Neuronal stem cell (in vitro differentiated cells): Measurements from ENCODE around the gene GOSR1.

Source experiments
- DNase-seq: peaks from one replicate; pipeline ENCODE4 v3.0.0-alpha.2; 2013; ENCODE audit warnings: low spot score
- H2AFZ ChIP-seq: one replicate; pipeline ENCODE4 v1.6.1; 2013; ENCODE audit warnings: mild to moderate bottlenecking, low read length, inconsistent platforms
- H2AK5ac ChIP-seq: 2 replicates; pipeline ENCODE4 v1.6.1; 2013; ENCODE audit warnings: low read depth, mild to moderate bottlenecking, inconsistent platforms, low read length, moderate library complexity, mixed read lengths
- H2BK120ac ChIP-seq: 2 replicates; pipeline ENCODE4 v1.6.1; 2013; ENCODE audit warnings: low read depth, mild to moderate bottlenecking, inconsistent platforms, low read length, moderate library complexity, mixed read lengths
- H2BK12ac ChIP-seq: one replicate; pipeline ENCODE4 v1.6.1; 2013; ENCODE audit warnings: low read length, inconsistent platforms
- H2BK15ac ChIP-seq: 2 replicates; pipeline ENCODE4 v1.6.1; 2013; ENCODE audit warnings: mild to moderate bottlenecking, low read length, inconsistent platforms, mixed read lengths
- H2BK5ac ChIP-seq: one replicate; pipeline ENCODE4 v1.6.1; 2013; ENCODE audit warnings: inconsistent platforms, mild to moderate bottlenecking, low read length, moderate library complexity
- H3K14ac ChIP-seq: one replicate; pipeline ENCODE4 v1.6.1; 2013; ENCODE audit warnings: low read length, inconsistent platforms
- H3K18ac ChIP-seq: 2 replicates; pipeline ENCODE4 v1.6.1; 2013; ENCODE audit warnings: low read length, inconsistent platforms
- H3K23ac ChIP-seq: 2 replicates; pipeline ENCODE4 v1.6.1; 2013; ENCODE audit warnings: low read depth, mild to moderate bottlenecking, mixed read lengths, low read length, inconsistent platforms; ENCODE audit not compliant: poor library complexity
- H3K27ac ChIP-seq: replicated peaks from 3 replicates; pipeline ENCODE4 v1.5.1; 2013; ENCODE audit warnings: low read length, inconsistent platforms
- H3K27me3 ChIP-seq, 3 experiments: 2 replicates each; pipeline ENCODE4 v1.6.1; 2013; ENCODE audit warnings: low read length in 3 of 3, mild to moderate bottlenecking in 2 of 3, inconsistent platforms in 1 of 3, low read depth in 1 of 3, mixed read lengths in 1 of 3, moderate library complexity in 1 of 3; ENCODE audit not compliant: control insufficient read depth in 3 of 3, insufficient read depth in 3 of 3
- H3K36me3 ChIP-seq, 2 donors: replicated peaks in 1 of 2; 2 replicates each; pipeline ENCODE4 v1.6.1; 2013; ENCODE audit warnings: low read length in 2 of 2; ENCODE audit not compliant: control insufficient read depth in 2 of 2, insufficient read depth in 2 of 2
- H3K4ac ChIP-seq: 2 replicates; pipeline ENCODE4 v1.6.1; 2013; ENCODE audit warnings: inconsistent platforms, mild to moderate bottlenecking, low read length, moderate library complexity
- H3K4me1 ChIP-seq, 2 donors: 1 replicate in 1 of 2; 2 replicates in 1 of 2; pipeline ENCODE4 v1.6.1; 2013; ENCODE audit warnings: low read length in 2 of 2, low read depth in 1 of 2; ENCODE audit not compliant: control insufficient read depth in 2 of 2, insufficient read depth in 1 of 2
- H3K4me2 ChIP-seq: one replicate; pipeline ENCODE4 v1.6.1; 2013; ENCODE audit warnings: mild to moderate bottlenecking, low read length, inconsistent platforms; ENCODE audit not compliant: insufficient read depth, poor library complexity, severe bottlenecking
- H3K4me3 ChIP-seq, 2 donors: 2 replicates each; pipeline ENCODE4 v1.5.1; 2013; ENCODE audit warnings: low read length in 2 of 2, mild to moderate bottlenecking in 2 of 2, inconsistent platforms in 1 of 2, moderate library complexity in 1 of 2
- H3K79me1 ChIP-seq: one replicate; pipeline ENCODE4 v1.6.1; 2013; ENCODE audit warnings: low read depth, mild to moderate bottlenecking, inconsistent platforms, low read length, moderate library complexity
- H3K9ac ChIP-seq: one replicate; pipeline ENCODE4 v1.6.1; 2013; ENCODE audit warnings: mild to moderate bottlenecking, low read depth, low read length, inconsistent platforms; ENCODE audit not compliant: poor library complexity
- H3K9me3 ChIP-seq, 2 donors: replicated peaks in 1 of 2; 2 replicates each; pipeline versions ENCODE3 to v1.6.1; 2013; ENCODE audit warnings: low read length in 2 of 2, mild to moderate bottlenecking in 2 of 2, inconsistent platforms in 1 of 2, low read depth in 1 of 2, mixed read lengths in 1 of 2, moderate library complexity in 1 of 2; ENCODE audit not compliant: control insufficient read depth in 2 of 2, insufficient read depth in 1 of 2
- H4K8ac ChIP-seq: one replicate; pipeline ENCODE4 v1.6.1; 2013; ENCODE audit warnings: low read depth, mild to moderate bottlenecking, inconsistent platforms, low read length, moderate library complexity
- H4K91ac ChIP-seq: one replicate; pipeline ENCODE4 v1.6.1; 2013; ENCODE audit warnings: low read length, low read depth, mild to moderate bottlenecking, inconsistent platforms; ENCODE audit not compliant: poor library complexity
- WGBS, 2 donors: extraction: QIAGEN DNeasy Blood & Tissue Kit; methylation state at CpG; one replicate each; pipeline ENCODE4 v1.1.7; 2013; ENCODE audit warnings: missing lambda C conversion rate in 2 of 2, mixed read lengths in 1 of 2; ENCODE audit not compliant: insufficient read length in 2 of 2, insufficient replicate concordance in 1 of 2; ENCODE audit errors: extremely low coverage in 2 of 2; 5-methylcytosine and 5-hydroxymethylcytosine counted together

Gene GOSR1

GRCh38 chr17:30556374-30557332 is 79.4 kb downstream of the GOSR1 start:
- Histone ChIP-seq H4K8ac (no peak overlapping the region), H3K9me3 (no peaks in the 10 kb centered on the region), H3K36me3 (no peaks in the 10 kb centered on the region), H3K4ac (no peak overlapping the region), H2AFZ (no peak overlapping the region), H4K91ac (no peak overlapping the region), H3K23ac (no peak overlapping the region), H3K4me2 (no peak overlapping the region), H3K27me3 (no peaks in the 10 kb centered on the region), H2BK5ac (no peak overlapping the region), H2BK12ac (no peak overlapping the region), H2AK5ac (no peak overlapping the region), H3K4me3 (no peak overlapping the region), H3K14ac (no peak overlapping the region), H3K9ac (no peak overlapping the region), H2BK15ac (no peak overlapping the region), H3K18ac (no peak overlapping the region), H3K27ac (no peak overlapping the region), H3K79me1 (no peaks in the 10 kb centered on the region), H2BK120ac (no peak overlapping the region), H3K4me1 (peaks cover 0 to 3% of the 10 kb centered on the region in 2 donors)
- no peak for DNase-seq
- WGBS, 2 donors: no CpG with 5 or more reads among the region's 26 CpGs

GRCh38 chr17:30557916-30558685 is 80.9 kb downstream of the GOSR1 start:
- Histone ChIP-seq H3K27ac (no peak overlapping the region), H2AK5ac (no peak overlapping the region), H3K4me1 (peaks cover 0 to 3% of the 10 kb centered on the region in 2 donors), H3K4ac (no peak overlapping the region), H3K9me3 (no peaks in the 10 kb centered on the region), H2BK15ac (no peak overlapping the region), H3K27me3 (no peaks in the 10 kb centered on the region), H3K23ac (peak overlapping the region; percentile 17), H2BK120ac (no peak overlapping the region), H3K4me2 (no peak overlapping the region), H2BK5ac (no peak overlapping the region), H3K14ac (no peak overlapping the region), H4K8ac (no peak overlapping the region), H3K36me3 (no peaks in the 10 kb centered on the region), H2BK12ac (no peak overlapping the region), H3K9ac (no peak overlapping the region), H3K79me1 (no peaks in the 10 kb centered on the region), H2AFZ (peak overlapping the region; percentile 56), H3K18ac (no peak overlapping the region), H3K4me3 (no peak overlapping the region), H4K91ac (no peak overlapping the region)
- no CpG with 5 or more reads among the region's 8 CpGs for WGBS, 2 donors
- DNase-seq: no peak

- no peak for DNase-seq
- peak overlapping the region; percentile 56 for H2AFZ ChIP-seq
- H3K14ac ChIP-seq: no peak overlapping the region
- no peak overlapping the region for H2BK120ac ChIP-seq
- no peaks in the 10 kb centered on the region for H3K79me1 ChIP-seq
- H3K27me3 ChIP-seq: no peaks in the 10 kb centered on the region
- H3K27ac ChIP-seq: no peak overlapping the region
- no peak overlapping the region for H3K4me2 ChIP-seq
- no peak overlapping the region for H4K91ac ChIP-seq
- H2BK15ac ChIP-seq: peak overlapping the region; percentile 2
- no peak overlapping the region for H3K18ac ChIP-seq
- H3K4me1 ChIP-seq: peaks cover 0 to 3% of the 10 kb centered on the region in 2 donors
- peak overlapping the region; percentile 17 for H3K23ac ChIP-seq
- H2BK12ac ChIP-seq: no peak overlapping the region
- no peak overlapping the region for H3K4me3 ChIP-seq
- no peak overlapping the region for H2AK5ac ChIP-seq
- no peaks in the 10 kb centered on the region for H3K9me3 ChIP-seq
- H3K9ac ChIP-seq: no peak overlapping the region
- WGBS, 2 donors: no CpG with 5 or more reads among the region's 22 CpGs
- H2BK5ac ChIP-seq: no peak overlapping the region
- H3K4ac ChIP-seq: no peak overlapping the region
- no peak overlapping the region for H4K8ac ChIP-seq
- H3K36me3 ChIP-seq: no peaks in the 10 kb centered on the region
These were observed 81.7 kb downstream of the GOSR1 start for GRCh38 chr17:30558686-30559545.
